ENCODE data around the gene NTNG1. TPM values are rescaled to one million over a fixed set of nuclear protein-coding genes. Genes with fewer than 3 reads are reported as not detected.

The NTNG1 gene
- total and polyA plus RNA-seq, 12 donors, result 0.13 to 4.6 (median 2.8) TPM; not detected in 2

GRCh38 chr1:107267489-107267888 is 126.7 kb downstream of the NTNG1 start:
- TF ChIP-seq CTCF (IDR thresholded peaks at IDR 0.05) (no peak), POLR2A (IDR thresholded peaks at IDR 0.05) (no peak)
- WGBS, 4 donors, result 50 to 67% (median 55%) methylated on average over 3 of the region's 3 CpGs
- no peak for DNase-seq
- no peaks in the 10 kb centered on the region for H3K27me3 ChIP-seq
- no peak overlapping the region for H3K4me3 ChIP-seq
- no peaks in the 10 kb centered on the region for H3K36me3 ChIP-seq (replicated peaks in 1 of 2)
- no peak overlapping the region for H3K27ac ChIP-seq
- intact Hi-C loops (cut with DNase I), result no loop called here
- H3K9me3 ChIP-seq (replicated peaks in 1 of 3), result no peaks in the 10 kb centered on the region
- H3K4me1 ChIP-seq (replicated peaks in 1 of 2), result no peaks in the 10 kb centered on the region

- intact Hi-C loops (cut with DNase I), result no loop called here
- H3K4me1 ChIP-seq (replicated peaks in 1 of 2), result no peaks in the 10 kb centered on the region
- no peak overlapping the region for H3K4me3 ChIP-seq
These were observed 131.5 kb downstream of the NTNG1 start for GRCh38 chr1:107272321-107272720.

GRCh38 chr1:107273515-107273914 is 132.7 kb downstream of the NTNG1 start:
- no peak for TF ChIP-seq CTCF (IDR thresholded peaks at IDR 0.05)
- no peak for TF ChIP-seq POLR2A (IDR thresholded peaks at IDR 0.05)

More at GRCh38 chr1:107272321-107272720, 131.5 kb downstream of the NTNG1 start:
- 82 to 90% (median 87%) methylated on average over 4 of the region's 4 CpGs for WGBS, 4 donors
- Histone ChIP-seq H3K9me3 (replicated peaks in 1 of 3) (no peaks in the 10 kb centered on the region), H3K36me3 (replicated peaks in 1 of 2) (no peaks in the 10 kb centered on the region), H3K27me3 (no peaks in the 10 kb centered on the region), H3K27ac (no peak overlapping the region)
- DNase-seq, result no peak
- TF ChIP-seq CTCF (IDR thresholded peaks at IDR 0.05), result no peak
- TF ChIP-seq POLR2A (IDR thresholded peaks at IDR 0.05), result no peak

GRCh38 chr1:107274227-107274626 is 133.4 kb downstream of the NTNG1 start:
- no peak overlapping the region for H3K4me3 ChIP-seq
- H3K36me3 ChIP-seq (replicated peaks in 1 of 2), result no peaks in the 10 kb centered on the region
- no peak overlapping the region for H3K27ac ChIP-seq
- no peak for DNase-seq
- intact Hi-C loops (cut with DNase I), result no loop called here
- H3K9me3 ChIP-seq (replicated peaks in 1 of 3), result no peaks in the 10 kb centered on the region
- H3K4me1 ChIP-seq (replicated peaks in 1 of 2), result no peaks in the 10 kb centered on the region
- WGBS, 4 donors, result 75 to 88% (median 83%) methylated on average over 1 of the region's 1 CpG
- no peaks in the 10 kb centered on the region for H3K27me3 ChIP-seq
- TF ChIP-seq POLR2A (IDR thresholded peaks at IDR 0.05) (no peak), CTCF (IDR thresholded peaks at IDR 0.05) (no peak)

More at GRCh38 chr1:107273515-107273914, 132.7 kb downstream of the NTNG1 start:
- H3K27me3 ChIP-seq, result no peaks in the 10 kb centered on the region
- no peak overlapping the region for H3K27ac ChIP-seq
- no peaks in the 10 kb centered on the region for H3K9me3 ChIP-seq (replicated peaks in 1 of 3)
- H3K36me3 ChIP-seq (replicated peaks in 1 of 2), result no peaks in the 10 kb centered on the region
- intact Hi-C loops (cut with DNase I), result no loop called here
- H3K4me3 ChIP-seq, result no peak overlapping the region
- WGBS, 4 donors, result 65 to 76% (median 71%) methylated on average over 3 of the region's 3 CpGs
- no peaks in the 10 kb centered on the region for H3K4me1 ChIP-seq (replicated peaks in 1 of 2)
- DNase-seq, result no peak
